Measurements from ENCODE around the gene KCTD11. TPM values are rescaled to one million over a fixed set of nuclear protein-coding genes. Genes with fewer than 3 reads are reported as not detected.
"Not testable (repeated sequence)": the region's sequence is repeated elsewhere in the genome, so short reads cannot be mapped to it uniquely, and the experiment has no call there.

The KCTD11 gene
- total RNA-seq, 1 donor = 8.6 TPM

- no peak for DNase-seq (ENCODE audit: low read depth)
- no peak for TF ChIP-seq CTCF (IDR thresholded peaks at IDR 0.05; ENCODE audit: insufficient read depth, low read depth, low read length)
- H3K4me3 ChIP-seq (ENCODE audit: low read depth, low read length) = no peak overlapping the region
Measured at GRCh38 chr17:7367083-7367482, 15.1 kb downstream of the KCTD11 start.

- DNase-seq (ENCODE audit: low read depth) = no peak
- TF ChIP-seq CTCF (IDR thresholded peaks at IDR 0.05; ENCODE audit: insufficient read depth, low read depth, low read length) = no peak
- H3K4me3 ChIP-seq (ENCODE audit: low read depth, low read length) = no peak overlapping the region
Measured at GRCh38 chr17:7367918-7368598, 16.1 kb downstream of the KCTD11 start.

- H3K4me3 ChIP-seq (ENCODE audit: low read depth, low read length); DNase-seq (ENCODE audit: low read depth): not testable (repeated sequence)
Measured at GRCh38 chr17:7368599-7368994, 16.6 kb downstream of the KCTD11 start.

GRCh38 chr17:7369825-7370224, 17.9 kb downstream of the KCTD11 start:
- no peak overlapping the region for H3K4me3 ChIP-seq (ENCODE audit: low read depth, low read length)
- no peak for DNase-seq (ENCODE audit: low read depth)
- TF ChIP-seq CTCF (IDR thresholded peaks at IDR 0.05; ENCODE audit: insufficient read depth, low read depth, low read length) = no peak

GRCh38 chr17:7370853-7371252, 18.9 kb downstream of the KCTD11 start:
- no peak overlapping the region for H3K4me3 ChIP-seq (ENCODE audit: low read depth, low read length)
- no peak for DNase-seq (ENCODE audit: low read depth)
- no peak for TF ChIP-seq CTCF (IDR thresholded peaks at IDR 0.05; ENCODE audit: insufficient read depth, low read depth, low read length)

- TF ChIP-seq CTCF (IDR thresholded peaks at IDR 0.05; ENCODE audit: insufficient read depth, low read depth, low read length) = no peak
- H3K4me3 ChIP-seq (ENCODE audit: low read depth, low read length) = no peak overlapping the region
- no peak for DNase-seq (ENCODE audit: low read depth)
Measured at GRCh38 chr17:7374353-7374752, 22.4 kb downstream of the KCTD11 start.

GRCh38 chr17:7379134-7379533, 27.2 kb downstream of the KCTD11 start:
- TF ChIP-seq CTCF (IDR thresholded peaks at IDR 0.05; ENCODE audit: insufficient read depth, low read depth, low read length) = no peak
- H3K4me3 ChIP-seq (ENCODE audit: low read depth, low read length) = no peak overlapping the region
- no peak for DNase-seq (ENCODE audit: low read depth)
